DOHH2 (cell line): Measurements from ENCODE around the gene PPFIA2.

Experiments used
- H3F3A ChIP-seq: fragments of 200-600 bp; sonication (generic), shearing (Covaris generic); 2 replicates; pipeline ENCODE4 v1.6.0; 2016; ENCODE audit warnings: antibody characterized with exemption, mild to moderate bottlenecking; ENCODE audit not compliant: control insufficient read depth, insufficient read depth
- H3K27ac ChIP-seq: fragments of 200-600 bp; sonication (generic); 2 replicates; pipeline ENCODE4 v1.5.1; 2014; ENCODE audit warnings: low read depth, mild to moderate bottlenecking, low read length, moderate library complexity
- H3K27me3 ChIP-seq: fragments of 200-600 bp; sonication (generic); 2 replicates; pipeline ENCODE4 v1.6.1; 2014; ENCODE audit warnings: mild to moderate bottlenecking, low read length, mixed read lengths; ENCODE audit not compliant: control insufficient read depth
- H3K36me3 ChIP-seq: fragments of 200-600 bp; sonication (generic); 2 replicates; pipeline ENCODE4 v1.6.1; 2014; ENCODE audit warnings: mild to moderate bottlenecking, low read length, moderate library complexity, mixed read lengths; ENCODE audit not compliant: control insufficient read depth
- H3K4me1 ChIP-seq: fragments of 200-600 bp; sonication (generic); 2 replicates; pipeline ENCODE4 v1.6.1; 2014; ENCODE audit warnings: mild to moderate bottlenecking, low read length, mixed read lengths; ENCODE audit not compliant: control insufficient read depth
- H3K4me2 ChIP-seq: fragments of 200-600 bp; sonication (generic); 2 replicates; pipeline ENCODE4 v1.6.0; 2014; ENCODE audit warnings: mild to moderate bottlenecking, low read length, moderate library complexity
- H3K4me3 ChIP-seq: fragments of 200-600 bp; sonication (generic); 2 replicates; pipeline ENCODE4 v1.5.1; 2014; ENCODE audit warnings: mild to moderate bottlenecking, low read length, mixed read lengths
- H3K79me2 ChIP-seq: fragments of 200-600 bp; sonication (generic); 2 replicates; pipeline ENCODE4 v1.6.1; 2014; ENCODE audit warnings: mild to moderate bottlenecking, low read length, mixed read lengths; ENCODE audit not compliant: control insufficient read depth
- H3K9me2 ChIP-seq: fragments of 200-600 bp; sonication (generic); replicated peaks from 2 replicates; pipeline ENCODE4 v1.6.1; 2014; ENCODE audit warnings: mild to moderate bottlenecking, low read length, mixed read lengths; ENCODE audit not compliant: control insufficient read depth
- H3K9me3 ChIP-seq: fragments of 200-600 bp; sonication (generic); 2 replicates; pipeline ENCODE4 v1.6.1; 2014; ENCODE audit warnings: antibody characterized with exemption, low read length, mixed read lengths; ENCODE audit not compliant: control insufficient read depth, insufficient read depth
- H4K20me1 ChIP-seq: fragments of 200-600 bp; sonication (generic); 2 replicates; pipeline ENCODE4 v1.6.0; 2014; ENCODE audit warnings: low read depth, mild to moderate bottlenecking, antibody characterized with exemption, low read length, moderate library complexity; ENCODE audit not compliant: control insufficient read depth, insufficient read depth
- CTCF ChIP-seq: fragments of 200-600 bp; sonication (generic); IDR thresholded peaks from one replicate; pipeline ENCODE4 v1.5.1; 2014; ENCODE audit warnings: antibody characterized with exemption, mild to moderate bottlenecking, low read depth, low read length; ENCODE audit not compliant: poor library complexity, severe bottlenecking
- EZH2phosphoT487 ChIP-seq: fragments of 200-600 bp; sonication (generic); IDR thresholded peaks from 2 replicates; pipeline ENCODE4 v1.6.1; 2017; ENCODE audit warnings: borderline replicate concordance, mild to moderate bottlenecking, antibody characterized with exemption, low read length, moderate library complexity, mixed read lengths

Gene PPFIA2

GRCh38 chr12:81360916-81361315, 398.2 kb downstream of the PPFIA2 start:
- Histone ChIP-seq H3K4me3 (no peak overlapping the region), H3K36me3 (no peaks in the 10 kb centered on the region), H3K27ac (no peak overlapping the region), H3K9me3 (no peaks in the 10 kb centered on the region), H3K9me2 (no peaks in the 10 kb centered on the region), H3F3A (no peaks in the 10 kb centered on the region), H3K4me2 (no peak overlapping the region), H3K27me3 (no peaks in the 10 kb centered on the region), H3K4me1 (no peaks in the 10 kb centered on the region), H4K20me1 (no peaks in the 10 kb centered on the region), H3K79me2 (no peaks in the 10 kb centered on the region)
- no peak for TF ChIP-seq CTCF
- no peak for TF ChIP-seq EZH2phosphoT487

GRCh38 chr12:81359736-81360135, 399.4 kb downstream of the PPFIA2 start:
- H3F3A ChIP-seq: no peaks in the 10 kb centered on the region
- no peak for TF ChIP-seq CTCF
- no peak for TF ChIP-seq EZH2phosphoT487
- no peaks in the 10 kb centered on the region for H3K9me2 ChIP-seq
- no peak overlapping the region for H3K27ac ChIP-seq
- no peak overlapping the region for H3K4me2 ChIP-seq
- H3K27me3 ChIP-seq: no peaks in the 10 kb centered on the region
- H3K4me3 ChIP-seq: no peak overlapping the region
- no peaks in the 10 kb centered on the region for H3K36me3 ChIP-seq
- no peaks in the 10 kb centered on the region for H3K9me3 ChIP-seq
- no peaks in the 10 kb centered on the region for H4K20me1 ChIP-seq
- no peaks in the 10 kb centered on the region for H3K79me2 ChIP-seq
- H3K4me1 ChIP-seq: no peaks in the 10 kb centered on the region

GRCh38 chr12:81354327-81354932, 404.7 kb downstream of the PPFIA2 start:
- no peak overlapping the region for H3K27ac ChIP-seq
- H3K27me3 ChIP-seq: no peaks in the 10 kb centered on the region
- no peak overlapping the region for H3K4me2 ChIP-seq
- no peaks in the 10 kb centered on the region for H3K9me3 ChIP-seq
- no peaks in the 10 kb centered on the region for H4K20me1 ChIP-seq
- no peak overlapping the region for H3K4me3 ChIP-seq
- H3K79me2 ChIP-seq: no peaks in the 10 kb centered on the region
- H3F3A ChIP-seq: no peaks in the 10 kb centered on the region
- TF ChIP-seq EZH2phosphoT487: no peak
- TF ChIP-seq CTCF: no peak
- H3K9me2 ChIP-seq: no peaks in the 10 kb centered on the region
- no peaks in the 10 kb centered on the region for H3K36me3 ChIP-seq
- H3K4me1 ChIP-seq: no peaks in the 10 kb centered on the region

GRCh38 chr12:81350309-81350708, 408.8 kb downstream of the PPFIA2 start:
- Histone ChIP-seq H3K4me2 (no peak overlapping the region), H3F3A (no peaks in the 10 kb centered on the region), H3K4me1 (no peaks in the 10 kb centered on the region), H3K27ac (no peak overlapping the region), H3K79me2 (no peaks in the 10 kb centered on the region), H3K36me3 (no peaks in the 10 kb centered on the region), H3K9me2 (no peaks in the 10 kb centered on the region), H3K4me3 (no peak overlapping the region), H3K9me3 (no peaks in the 10 kb centered on the region), H3K27me3 (no peaks in the 10 kb centered on the region), H4K20me1 (no peaks in the 10 kb centered on the region)
- TF ChIP-seq EZH2phosphoT487: no peak
- no peak for TF ChIP-seq CTCF
